ENCODE results near the gene AMPD3.

The AMPD3 gene

DNA sequence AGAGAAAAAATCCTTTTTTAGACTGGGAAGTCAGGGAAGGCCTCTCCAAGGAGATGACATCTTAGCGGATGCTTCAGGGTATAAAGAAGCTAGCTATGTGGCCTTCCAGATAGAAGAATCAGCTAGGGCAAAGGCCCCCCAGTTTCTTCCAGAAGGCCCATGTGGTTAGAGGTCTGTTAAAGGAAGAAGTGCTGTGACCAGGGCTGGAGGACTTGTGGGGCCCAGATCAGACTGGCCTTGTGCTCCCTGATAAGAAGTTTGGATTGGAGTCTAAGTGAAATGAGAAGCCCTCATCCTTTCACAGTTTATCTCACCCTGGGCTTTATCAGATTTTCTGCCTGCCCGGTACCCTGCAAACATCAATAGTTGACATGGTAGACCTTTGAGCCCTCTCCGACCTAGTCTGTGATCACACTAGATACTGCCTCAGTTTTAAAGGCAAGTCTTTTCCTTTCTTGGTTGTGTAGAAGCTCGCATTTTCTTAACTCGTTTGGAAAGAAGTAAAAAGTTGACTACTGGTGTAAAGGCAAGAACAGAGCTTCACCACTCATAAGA is 7.8 kb downstream of the AMPD3 start:
- no peak for DNase-seq

DNA sequence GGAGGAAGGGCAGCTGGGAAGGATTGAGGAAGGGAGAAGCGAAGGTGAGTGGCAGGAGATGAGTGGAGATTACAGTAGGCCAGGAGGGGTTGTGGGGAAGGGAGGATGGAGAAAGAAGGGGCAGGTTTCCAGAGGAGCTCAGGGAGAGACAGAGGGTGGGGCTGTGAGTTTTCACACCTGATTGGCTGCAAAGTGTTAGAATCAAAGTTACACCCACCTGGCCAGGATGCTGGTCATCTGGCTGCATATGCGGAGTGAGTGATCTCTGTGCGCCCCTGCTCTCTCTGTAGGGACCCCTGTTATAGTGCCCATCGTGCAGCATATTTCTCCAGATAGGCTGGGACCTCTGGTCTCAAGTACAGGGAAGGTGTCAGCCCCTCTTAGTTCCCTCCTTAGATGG is 18.3 kb downstream of the AMPD3 start:
- no peak for DNase-seq

DNA sequence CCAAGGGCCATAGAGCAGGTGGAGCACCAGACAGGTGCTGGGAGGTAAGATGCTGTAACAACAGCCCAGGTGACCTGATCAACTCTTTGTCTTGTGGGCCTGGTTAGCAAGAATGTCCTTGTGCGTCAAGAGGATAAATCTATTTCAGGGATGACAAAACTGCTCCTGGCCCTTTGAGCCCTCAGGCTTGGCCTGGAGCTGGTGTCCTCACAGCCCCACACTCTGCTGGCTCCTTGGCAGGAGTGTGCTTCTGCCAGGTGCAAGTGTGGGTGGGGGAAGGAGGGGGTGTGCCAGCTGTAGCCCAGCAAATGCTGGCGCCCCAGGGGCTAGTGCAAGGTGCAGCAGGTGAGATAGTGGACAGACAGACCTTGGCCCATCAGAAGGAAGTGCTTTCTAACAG is 19.5 kb downstream of the AMPD3 start:
- no peak for DNase-seq

DNA sequence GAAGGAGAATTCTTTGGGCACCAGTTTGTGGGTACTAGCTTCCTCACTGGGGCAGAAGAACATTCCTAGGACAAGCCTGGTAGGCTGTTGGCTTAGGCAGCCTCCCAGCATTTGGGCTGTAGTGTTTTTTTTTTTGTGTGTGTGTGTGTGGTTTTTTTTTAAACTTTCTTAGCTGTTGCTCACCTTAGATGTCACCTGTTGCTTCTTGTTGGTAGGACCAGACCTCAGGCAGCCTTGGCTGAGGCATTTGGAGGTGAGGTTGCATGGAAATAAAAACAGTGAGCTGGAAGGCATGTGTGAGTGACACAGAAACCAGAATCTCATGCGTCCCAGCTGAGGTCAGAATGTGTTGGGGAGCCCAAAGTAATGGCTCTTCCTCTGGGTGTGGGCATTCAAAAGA is 21.3 kb downstream of the AMPD3 start:
- DNase-seq: no peak

DNA sequence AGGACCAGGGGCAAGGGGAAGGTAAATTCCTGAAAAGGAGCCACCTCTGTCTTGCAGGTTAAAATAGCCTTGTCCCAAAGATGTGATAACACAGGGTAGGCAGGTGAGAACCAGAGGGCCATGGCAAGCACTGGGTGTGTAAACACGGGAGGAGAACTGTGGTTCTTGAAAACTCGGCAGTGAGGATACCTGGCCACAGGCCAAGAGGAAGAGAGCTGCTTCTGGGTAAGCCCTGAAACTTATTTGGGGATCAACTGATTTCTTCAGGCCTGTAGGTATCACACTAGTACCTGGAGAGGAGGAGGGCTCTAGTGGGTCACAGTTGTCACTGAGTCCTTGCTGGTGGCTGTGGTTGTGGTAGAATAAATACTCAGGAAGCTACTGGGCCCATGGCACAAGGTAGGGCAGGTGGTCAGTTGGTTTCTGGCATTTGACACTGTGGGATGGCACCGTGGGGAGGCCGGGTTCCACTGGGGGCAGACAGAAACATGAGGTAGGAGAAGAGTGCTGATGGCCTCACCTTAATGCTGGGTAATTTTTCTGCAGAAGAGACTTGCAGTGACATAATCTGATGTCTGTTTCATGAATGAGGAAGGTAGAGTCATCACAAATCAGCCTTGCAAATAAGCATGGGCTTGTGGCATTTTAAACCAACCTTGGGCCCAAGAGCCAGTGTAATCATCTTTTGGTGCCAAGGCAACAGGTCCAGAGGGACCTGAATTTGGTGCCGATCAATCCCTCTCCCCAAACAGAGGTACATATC is 22.0 kb downstream of the AMPD3 start:
- no peak for DNase-seq

DNA sequence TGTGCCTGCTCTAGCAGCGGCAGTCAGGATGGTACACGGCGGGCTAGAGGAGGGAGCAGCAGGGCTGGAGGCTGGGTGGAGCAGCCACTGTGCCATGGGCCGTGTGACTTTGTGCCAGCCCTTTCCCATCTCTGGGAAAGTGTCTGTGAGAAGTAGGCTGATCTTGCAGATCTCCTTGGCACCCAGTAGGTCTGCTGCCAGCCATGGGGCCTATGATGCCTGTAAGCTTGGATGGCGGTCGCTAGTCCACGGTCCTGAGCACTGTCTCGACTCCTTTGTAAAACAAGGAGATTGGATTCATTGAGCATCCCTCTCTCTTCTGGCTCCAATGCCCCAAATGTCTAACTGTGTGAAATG is 22.6 kb downstream of the AMPD3 start:
- DNase-seq: no peak

DNA sequence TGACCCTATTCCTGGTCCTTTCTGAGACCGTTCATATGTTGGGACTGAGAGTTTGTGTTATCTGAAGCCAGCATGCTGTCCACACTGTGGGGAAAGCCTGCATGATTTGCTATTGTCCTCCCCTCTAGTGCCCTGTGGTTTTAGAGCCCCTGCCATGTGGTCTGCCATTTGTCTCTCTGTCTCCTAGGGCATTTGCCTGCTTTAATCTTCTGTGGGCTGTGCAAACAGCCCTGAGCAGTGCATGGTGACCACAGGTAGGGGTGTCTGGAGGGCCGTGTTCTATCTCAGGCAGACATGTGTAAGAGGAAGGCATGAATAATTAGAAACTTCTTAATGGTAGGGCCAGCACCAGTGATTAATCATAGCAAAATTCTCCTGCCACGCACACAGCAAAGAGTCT is 23.0 kb downstream of the AMPD3 start:
- DNase-seq: no peak

DNA sequence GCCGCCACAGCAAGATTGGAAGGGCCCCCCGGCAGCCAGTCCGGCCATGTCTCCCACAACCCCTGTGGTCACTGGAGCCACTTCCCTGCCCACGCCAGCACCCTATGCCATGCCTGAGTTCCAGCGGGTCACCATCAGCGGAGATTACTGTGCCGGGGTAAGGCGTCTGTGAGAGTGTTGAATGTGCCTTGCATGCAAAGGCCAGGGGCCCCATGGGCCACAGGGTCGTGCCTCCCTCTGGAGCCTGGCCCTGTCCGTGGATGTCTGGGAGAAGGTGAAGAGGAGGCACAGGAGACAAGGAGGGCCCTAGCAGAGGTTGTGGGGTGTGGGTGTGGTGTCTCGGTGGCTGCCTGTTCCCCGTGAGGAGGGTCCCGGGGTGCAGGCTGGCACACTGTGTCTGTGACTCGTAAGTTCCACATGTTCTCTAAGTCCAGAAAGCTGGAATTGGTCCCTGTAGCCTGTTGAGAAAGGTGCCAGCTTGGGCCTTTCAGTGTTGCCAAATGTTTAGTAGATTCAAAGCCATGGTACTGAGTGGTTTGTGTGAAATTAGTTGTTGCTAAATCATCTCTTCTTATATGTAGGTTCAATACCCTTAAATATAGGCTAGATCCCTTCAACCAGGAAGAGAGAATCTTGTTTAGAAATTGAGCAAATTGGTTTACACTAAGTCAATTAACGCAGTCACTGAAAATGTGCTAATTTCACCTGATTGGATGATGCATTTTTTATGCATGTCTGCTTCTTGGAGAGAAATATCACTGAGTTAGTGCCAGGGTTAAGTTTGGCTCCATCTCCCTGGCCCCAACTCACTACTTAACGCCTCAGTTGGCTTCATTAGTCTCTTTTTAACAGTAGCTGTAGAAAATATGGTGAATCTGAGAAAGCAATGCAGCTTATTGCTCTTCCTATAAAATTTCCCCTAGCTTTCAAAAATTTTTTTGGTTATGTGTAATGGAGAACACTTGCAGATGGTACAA is 23.8 kb downstream of the AMPD3 start:
- DNase-seq: no peak

DNA sequence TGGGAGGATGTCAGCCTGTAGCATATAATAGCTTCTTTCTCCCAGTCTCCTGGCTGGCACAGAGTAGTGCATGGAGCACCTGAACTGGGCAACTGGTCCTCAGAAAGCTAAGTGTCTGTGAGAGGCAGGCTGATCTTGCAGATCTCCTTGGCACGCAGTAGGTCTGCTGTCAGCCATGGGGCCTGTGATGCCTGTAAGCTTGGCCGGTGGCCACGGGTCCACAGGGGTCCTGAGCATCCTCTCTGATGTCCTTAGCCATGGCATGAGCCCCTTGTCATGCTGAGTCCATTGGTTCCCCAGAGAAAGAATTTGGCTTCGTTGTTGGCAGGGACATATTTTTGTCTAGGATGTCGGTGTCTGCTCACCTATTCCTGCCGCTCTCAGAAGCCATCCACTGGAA is 25.0 kb downstream of the AMPD3 start:
- no peak for DNase-seq

DNA sequence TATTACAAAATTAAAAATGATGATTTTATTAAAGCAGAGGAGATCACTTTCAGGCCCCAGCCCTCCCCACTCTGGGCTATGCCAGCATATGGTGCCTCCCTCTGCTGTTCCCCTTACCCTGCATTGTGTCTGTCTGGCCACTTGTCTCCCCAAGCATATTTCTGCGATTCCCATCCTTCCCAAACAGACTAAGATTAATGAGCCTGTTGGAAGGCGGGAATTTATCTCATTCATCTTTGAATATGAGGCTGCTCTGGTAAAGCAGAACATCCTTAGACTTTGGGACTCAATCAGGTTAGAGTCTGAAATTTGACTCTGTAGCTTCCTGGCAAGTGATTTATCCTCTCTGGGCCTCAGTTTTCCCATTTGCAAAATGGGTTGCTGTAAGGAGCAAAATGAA is 25.7 kb downstream of the AMPD3 start:
- no peak for DNase-seq

DNA sequence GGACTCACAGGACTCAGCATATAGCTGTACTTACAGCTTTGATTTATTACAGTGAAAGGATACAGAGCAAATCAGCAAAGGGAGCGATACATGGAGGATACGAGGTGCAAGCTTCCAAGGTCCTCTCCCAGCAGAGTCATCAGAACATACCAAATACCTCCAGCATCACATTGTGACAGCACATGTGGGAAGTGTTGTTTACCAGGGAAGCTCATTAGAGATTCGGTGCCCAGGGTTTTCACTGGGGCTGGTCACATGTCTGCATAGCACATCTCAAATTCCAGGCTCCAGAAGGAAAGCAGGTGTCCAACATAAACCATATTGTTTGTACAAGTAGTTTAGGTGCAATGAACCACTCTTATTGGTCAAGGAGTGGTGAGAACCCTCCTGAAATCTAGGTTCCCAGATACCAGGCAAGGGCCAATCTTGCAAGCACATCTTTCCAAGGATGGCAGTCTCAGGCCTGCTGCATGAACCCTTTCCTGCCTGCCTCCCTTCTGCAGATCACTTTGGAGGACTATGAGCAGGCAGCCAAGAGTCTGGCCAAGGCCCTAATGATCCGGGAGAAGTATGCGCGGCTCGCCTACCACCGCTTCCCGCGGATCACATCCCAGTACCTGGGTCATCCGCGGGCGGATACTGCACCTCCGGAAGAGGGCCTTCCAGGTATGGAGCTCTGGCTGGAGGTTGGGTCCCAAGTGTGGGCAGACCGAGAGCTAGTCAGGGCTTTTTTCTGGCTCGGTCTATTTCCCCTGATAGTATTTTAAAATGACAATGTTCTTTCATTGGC is 26.7 kb downstream of the AMPD3 start:
- no peak for DNase-seq

DNA sequence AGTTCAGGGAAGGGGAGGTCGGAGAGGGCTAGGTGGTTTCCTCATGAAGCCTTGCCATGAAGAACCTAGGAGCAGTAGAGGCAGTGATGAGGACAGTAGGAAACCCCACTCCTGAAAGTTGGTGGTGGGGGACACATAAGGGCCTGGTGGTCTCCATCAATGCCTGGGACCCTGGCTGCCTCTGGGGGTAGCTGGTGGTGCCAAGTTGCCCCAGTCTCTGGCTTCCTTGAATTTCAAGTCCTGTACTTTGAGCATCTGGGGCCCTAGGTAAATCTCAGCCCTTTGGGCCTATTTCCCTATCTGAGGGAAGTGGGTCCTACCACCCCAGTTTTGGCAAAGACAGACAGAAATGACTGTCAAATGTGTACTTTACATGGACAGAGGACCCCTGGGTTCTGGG is 28.1 kb downstream of the AMPD3 start:
- DNase-seq: no peak

DNA sequence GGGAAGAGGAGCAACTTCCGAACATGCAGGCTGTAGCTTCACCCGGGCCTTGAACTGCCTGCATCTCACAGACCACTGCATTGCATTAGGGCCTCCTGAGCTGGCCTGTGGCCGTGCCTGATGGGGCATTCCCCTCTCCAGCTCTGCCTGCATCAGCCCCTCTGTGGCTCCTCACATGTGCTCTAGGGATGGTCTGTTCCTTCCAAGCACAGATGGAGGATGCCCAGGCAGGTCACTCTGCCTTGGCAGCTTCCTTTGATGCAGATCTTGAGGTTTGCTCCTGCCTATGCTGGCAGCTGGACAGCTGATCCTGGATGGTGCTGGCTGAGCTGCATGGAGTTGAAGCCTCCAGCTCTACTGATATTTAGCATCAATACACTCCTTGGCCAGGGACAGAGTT is 28.5 kb downstream of the AMPD3 start:
- no peak for DNase-seq

DNA sequence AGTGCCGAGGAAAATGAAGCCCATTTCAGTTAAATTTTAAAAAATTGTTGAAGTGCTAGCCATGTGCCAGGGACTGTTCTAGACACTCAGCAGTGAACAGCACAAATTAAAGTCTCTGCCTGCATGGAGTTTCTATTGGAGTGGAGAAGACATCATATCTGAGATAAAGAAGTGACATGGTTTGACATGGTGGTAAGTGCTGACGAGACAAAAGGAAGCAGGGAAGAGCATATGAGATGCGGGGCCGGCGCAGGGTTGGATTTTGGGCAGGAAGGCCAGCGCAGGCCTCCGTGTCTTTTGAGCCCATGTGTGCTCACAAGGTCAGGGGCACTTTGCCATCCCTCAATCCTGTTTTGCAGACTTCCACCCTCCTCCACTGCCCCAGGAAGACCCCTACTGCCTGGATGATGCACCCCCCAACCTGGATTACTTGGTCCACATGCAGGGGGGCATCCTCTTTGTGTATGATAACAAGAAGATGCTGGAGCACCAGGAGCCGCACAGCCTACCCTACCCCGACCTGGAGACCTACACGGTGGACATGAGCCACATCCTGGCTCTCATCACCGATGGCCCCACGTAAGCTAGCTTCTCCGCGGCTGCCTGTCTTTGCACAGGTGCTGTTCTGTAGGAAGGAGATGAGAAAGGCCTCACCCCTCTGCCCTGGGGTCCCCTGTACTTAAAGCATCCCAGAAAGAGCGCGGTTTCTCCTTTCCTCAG is 29.6 kb downstream of the AMPD3 start:
- DNase-seq: no peak

DNA sequence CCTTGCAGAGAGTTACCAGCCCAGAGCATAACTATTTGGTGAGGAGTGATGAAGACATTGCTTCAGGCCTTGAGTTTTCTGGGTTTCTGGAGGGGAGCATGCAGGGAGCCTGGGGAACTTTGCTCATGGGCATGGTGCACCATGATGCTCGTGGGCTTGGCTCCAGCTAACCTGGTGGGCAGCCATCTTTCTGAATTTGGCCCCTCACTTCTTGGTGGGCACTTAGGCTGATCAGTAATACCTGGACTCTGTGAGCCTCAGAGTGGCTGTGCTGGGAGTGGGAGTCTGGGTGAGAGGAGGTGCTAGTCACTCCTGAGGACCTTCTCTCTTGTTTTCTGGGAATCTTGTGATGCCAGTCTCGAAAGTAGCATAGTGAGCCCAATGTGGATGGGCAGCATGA is 30.6 kb downstream of the AMPD3 start:
- no peak for DNase-seq

DNA sequence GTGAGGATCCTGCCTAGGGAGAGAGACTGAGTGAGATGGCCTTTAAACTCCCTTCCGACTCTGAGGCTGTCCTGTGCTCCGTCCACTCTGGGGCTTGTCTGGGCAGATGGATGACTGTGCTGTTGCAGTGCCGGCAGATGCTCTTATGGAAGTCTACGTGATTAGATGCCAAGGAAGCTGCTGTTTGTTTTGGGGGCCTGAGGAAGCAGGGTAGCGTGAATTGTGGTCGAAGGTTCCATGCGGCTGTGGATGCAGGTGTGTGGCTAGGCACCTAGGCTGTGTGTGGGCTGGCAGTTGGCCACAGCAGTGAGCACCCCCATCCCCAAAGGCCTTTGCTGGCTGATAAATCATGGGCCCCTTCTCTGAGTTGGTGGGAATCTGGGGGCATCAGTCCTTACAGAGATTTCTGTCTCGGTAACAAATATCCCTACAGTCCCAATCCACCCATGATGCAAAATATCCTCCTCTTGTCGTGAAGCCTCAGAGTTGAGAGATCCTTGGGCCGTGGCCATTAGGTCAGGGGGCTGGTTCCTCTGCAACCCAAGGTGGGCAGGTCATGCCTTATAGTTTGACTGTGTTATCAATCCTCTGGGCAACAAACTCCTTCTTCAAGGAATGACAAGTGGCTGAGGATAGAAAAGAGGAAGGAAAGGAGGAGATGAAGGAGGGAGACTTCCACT is 31.2 kb downstream of the AMPD3 start:
- DNase-seq: no peak

DNA sequence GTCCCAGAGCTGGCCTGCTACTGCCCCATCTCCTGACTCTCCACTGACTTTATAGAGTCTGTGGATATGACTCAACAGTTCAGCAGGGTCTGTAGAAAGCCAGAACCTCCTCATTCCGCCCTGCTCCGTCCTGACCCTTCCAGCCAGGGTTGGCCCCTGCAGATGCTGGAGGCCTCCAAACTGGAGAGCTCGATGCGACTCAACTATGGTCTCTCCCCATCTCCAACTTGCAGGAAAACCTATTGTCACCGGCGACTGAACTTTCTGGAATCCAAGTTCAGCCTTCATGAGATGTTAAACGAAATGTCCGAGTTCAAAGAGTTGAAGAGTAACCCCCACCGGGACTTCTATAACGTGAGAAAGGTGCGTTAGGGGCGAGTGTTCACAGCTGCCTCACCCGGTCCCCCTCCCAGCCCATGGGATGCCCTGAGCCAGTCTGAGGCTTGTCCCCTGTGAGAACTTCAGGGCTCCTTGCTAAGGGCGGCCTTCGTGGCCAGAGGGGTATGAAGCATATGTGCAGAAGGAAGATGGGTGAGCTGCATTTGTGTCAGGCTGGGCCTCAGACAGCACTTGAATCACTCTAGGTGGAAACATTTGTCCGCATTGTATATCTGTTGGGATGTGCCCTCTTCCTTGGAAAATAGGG is 32.1 kb downstream of the AMPD3 start:
- DNase-seq: no peak

DNA sequence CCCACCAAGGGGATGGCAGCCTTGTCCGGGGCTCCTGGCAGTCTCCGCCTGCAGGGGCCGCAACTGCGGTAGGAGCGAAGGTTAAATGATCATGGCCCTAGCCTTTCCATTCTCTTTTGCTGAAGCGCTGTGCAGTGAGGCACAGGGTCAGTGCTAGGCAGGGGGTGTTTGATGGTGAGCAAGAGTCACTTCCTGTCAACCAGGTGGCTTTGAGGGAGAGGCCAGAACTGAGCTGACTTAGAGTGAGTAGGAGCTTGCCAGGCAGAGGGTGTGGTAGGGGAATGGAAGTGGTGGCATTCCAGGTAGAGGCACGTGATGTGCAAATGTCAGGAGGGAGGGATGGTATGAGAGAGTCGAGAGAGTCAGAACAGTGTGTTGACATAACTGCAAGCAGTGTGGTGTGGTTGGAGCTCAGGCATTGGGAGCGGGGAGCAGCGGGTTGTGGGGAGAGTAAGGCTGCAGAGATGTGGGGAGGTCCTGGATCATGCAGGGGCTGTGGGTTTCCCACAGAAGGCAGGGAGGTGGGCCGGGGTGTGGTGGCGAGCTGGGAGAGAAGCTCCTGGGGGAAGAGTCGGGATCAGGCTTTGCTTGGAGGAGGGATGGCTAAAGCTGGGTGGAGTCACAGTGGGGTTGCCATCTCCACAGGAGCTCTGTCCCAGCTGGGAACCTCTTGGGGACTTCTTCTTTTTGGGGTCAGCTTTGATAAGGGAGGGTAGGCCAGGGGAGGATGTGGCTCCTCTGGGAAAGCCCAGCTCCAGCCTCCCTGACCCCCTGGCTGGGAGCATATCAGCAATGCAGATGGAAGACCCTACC is 33.3 kb downstream of the AMPD3 start:
- no peak for DNase-seq

DNA sequence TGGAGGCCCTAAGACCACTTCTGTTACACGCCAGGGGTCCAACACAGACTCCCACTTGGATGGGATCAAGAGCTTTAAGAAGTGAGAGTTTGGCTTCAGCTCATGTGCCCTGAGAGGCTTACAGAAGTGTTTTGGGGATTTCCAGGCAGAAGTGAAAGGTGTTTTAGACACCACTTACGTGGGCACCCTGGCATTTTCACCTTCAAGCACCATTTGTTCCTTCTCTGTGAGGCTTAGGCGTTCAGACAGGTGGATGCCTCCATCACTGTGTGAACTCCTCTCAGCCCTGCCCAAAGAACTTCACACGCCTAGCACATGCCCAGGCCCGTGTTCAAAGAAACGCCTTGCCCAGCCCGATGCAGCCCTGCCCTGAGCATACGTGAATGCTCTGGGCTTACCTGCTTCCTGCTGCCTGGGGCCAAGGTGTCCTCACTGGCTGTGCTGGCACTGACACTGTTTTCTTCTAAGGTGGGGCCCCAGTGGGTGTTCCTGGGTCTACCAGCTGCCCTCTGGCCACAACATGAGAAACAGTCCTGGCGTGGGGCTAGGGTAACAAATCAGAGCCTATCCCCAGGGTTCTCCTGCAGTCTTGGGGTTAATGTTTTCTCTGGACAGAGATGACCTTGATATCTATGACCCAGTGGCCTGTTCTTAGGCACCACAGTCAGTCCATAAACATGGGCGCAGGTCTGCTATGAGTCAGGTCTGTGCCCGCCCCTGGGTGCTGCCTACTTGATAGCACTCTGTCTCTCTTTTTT is 34.0 kb downstream of the AMPD3 start:
- DNase-seq: no peak

DNA sequence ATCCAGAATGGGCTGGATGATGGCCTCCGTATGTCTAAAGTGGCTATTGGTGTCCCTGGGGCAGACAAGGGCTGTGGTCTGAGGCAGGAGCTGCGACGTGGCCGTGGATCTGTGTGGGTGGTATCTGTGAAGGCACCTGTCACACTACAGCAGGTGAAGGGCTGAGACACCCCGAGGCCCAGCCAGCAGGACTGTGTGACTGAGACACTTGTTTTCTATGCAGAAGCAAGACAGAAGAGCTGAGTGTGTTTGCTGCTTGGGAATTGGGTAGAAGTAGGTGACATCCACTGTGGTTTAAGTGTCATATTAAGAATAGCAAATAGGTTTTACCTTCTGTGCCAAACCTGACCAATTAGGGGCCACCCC is 35.0 kb downstream of the AMPD3 start:
- no peak for DNase-seq
